DOHH2 (cell line): Measurements from ENCODE around the gene CACNA1E.

Experiments used
- CTCF ChIP-seq: fragments of 200-600 bp; sonication (generic); IDR thresholded peaks from one replicate; pipeline ENCODE4 v1.5.1; 2014; ENCODE audit warnings: antibody characterized with exemption, mild to moderate bottlenecking, low read depth, low read length; ENCODE audit not compliant: poor library complexity, severe bottlenecking
- EZH2phosphoT487 ChIP-seq: fragments of 200-600 bp; sonication (generic); IDR thresholded peaks from 2 replicates; pipeline ENCODE4 v1.6.1; 2017; ENCODE audit warnings: borderline replicate concordance, mild to moderate bottlenecking, antibody characterized with exemption, low read length, moderate library complexity, mixed read lengths

DNA sequence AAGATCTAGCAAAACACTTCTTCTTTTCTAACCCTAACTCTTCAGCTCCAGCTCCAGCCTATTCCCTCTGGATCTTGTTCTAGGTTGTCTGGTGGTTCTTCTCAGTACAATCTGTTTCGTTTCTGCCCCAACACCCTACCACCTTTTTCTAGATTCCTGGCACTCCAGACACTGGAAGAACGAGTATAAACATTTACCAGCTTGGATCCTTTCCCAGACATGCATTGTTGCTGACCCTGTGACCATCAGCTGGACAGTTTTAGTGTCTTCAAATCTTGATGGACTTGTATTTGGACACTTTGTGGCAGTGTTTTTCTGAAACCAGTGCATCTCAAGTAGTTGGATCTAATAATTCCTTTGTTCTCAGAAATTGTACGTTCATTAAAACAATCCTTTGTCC, 30.6 kb upstream of the CACNA1E start:
- TF ChIP-seq CTCF (no peak), EZH2phosphoT487 (no peak)
